HG03103 (cell line): Measurements from ENCODE around the gene LECT2.

Experiments used
- ATAC-seq: cut with Tn5 transposase; IDR thresholded peaks from one replicate; pipeline ENCODE4 v1.9.1; 2021; ENCODE audit warnings: low read depth; ENCODE audit not compliant: unreplicated experiment

The LECT2 gene

DNA sequence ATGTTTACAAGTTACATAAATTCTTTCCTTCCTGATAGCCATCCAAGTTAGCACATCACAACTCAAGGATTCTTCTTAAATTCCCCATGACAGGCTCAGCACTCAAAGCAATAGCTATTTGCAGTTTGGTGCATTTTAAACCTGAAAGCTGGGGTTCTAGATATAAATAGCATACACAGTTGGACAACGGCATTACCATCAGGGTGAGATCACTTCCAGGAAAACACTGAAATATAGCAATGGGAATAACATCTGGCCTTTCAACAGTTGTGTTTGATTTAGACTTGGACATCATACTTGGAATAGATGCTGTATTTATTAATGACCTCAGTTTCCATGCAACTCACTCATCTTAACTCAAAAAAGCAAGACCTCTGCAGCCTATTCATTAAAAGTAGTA, 24.7 kb upstream of the LECT2 start:
- ATAC-seq: no peak

GRCh38 chr5:135978993-135979392, 24.2 kb upstream of the LECT2 start:
- ATAC-seq: no peak

DNA sequence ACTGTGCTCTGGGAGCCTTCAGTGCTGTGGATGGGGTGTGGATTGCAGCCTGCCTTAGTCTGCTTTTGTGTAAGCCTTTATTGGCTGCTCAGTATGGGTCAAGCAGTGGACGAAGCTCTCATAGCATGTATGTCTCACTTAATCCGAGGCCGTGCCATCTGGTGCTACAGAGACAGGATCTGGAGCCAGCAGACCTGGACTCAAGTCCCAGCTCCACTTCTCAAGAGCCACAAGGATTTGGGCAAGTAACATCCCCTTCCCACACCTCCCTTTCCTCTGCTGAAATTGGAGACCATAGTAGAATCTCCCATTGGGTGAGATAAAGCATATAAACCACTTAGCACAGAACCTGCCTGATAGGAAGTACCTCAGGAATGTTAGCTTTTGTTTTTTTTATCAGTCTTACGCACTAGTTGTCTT, 23.4 kb upstream of the LECT2 start:
- ATAC-seq: no peak

DNA sequence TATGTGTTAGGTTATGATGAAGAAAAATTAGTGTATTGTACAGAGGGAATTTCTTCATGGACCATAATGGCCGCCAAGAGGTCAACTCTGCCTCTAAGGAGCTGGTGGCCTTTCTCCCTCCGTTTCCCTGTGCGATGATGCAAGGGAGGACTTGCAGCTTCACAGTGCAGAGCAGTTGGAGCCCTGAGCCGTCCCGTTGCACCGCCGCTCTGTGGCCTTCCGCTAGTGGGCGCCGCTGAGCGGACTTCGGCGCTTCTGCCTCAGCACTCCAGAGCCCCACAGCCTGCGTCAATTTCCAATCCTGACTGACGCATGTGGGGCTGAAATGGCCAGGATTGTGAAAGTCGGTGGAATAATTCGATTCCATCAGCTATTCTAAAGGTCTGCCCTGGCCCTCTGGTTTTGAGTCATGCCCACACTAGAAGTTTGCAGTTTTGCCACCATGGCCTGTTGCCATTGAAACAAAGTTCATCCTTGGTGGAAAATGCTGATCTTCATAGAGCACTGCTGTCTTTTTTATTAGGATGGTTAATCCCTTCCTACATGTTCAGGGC, 22.7 kb upstream of the LECT2 start:
- peak; percentile 86 for ATAC-seq

- no peak for ATAC-seq
These were observed 21.4 kb upstream of the LECT2 start for GRCh38 chr5:135976216-135976615.

GRCh38 chr5:135975122-135975521, 20.3 kb upstream of the LECT2 start:
- ATAC-seq: no peak

DNA sequence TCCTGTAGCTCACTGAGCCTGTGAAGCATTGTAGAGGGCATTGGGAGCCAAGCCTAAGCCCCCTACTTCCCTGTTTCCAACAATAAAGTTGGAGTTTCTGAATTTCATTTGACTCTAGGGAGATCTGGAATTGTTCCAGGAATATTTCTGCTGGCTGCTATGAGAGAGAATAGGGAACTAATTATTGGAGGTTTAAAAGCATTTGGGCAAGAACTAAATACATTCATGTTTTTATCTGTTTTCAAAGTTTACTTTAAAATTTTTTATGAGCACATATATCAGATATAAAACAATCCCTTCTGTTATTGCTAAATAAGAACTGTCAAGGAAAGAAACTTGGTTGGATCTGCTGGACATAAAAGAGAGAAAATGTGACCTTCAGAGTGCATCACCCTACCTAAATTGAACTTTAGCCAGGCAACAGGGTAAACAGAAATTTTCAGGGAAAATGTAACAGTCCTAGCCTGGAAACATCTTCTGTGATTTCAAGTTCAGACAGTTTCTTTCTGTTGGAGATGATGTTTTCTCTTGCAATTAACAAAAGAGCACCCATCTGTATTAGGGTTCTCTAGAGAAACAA, 19.3 kb upstream of the LECT2 start:
- ATAC-seq: no peak

- no peak for ATAC-seq
These were observed 18.7 kb upstream of the LECT2 start for GRCh38 chr5:135973323-135974020.

GRCh38 chr5:135971701-135972100, 16.9 kb upstream of the LECT2 start:
- no peak for ATAC-seq

DNA sequence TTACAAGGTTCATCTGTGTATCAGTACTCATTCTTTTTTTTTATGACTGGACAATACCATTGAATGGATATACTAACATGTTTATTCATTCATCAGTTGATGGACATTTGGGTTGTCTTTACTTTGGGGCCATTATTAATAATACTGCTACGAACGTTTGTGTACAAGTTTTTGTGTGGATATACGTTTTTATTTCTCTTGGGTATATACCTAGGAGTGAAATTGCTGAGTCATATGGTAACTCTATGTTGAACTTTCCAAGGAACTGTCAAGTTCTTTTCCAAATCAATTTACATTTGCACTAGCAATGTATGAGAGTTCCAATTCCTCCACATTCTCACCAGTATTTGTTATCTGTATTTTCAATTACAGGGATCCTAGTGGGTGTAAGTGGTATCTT, 12.0 kb upstream of the LECT2 start:
- ATAC-seq: no peak

- no peak for ATAC-seq
These were observed 11.4 kb upstream of the LECT2 start for GRCh38 chr5:135966165-135966564.

- ATAC-seq: no peak
These were observed 10.7 kb upstream of the LECT2 start for GRCh38 chr5:135965504-135965903.

DNA sequence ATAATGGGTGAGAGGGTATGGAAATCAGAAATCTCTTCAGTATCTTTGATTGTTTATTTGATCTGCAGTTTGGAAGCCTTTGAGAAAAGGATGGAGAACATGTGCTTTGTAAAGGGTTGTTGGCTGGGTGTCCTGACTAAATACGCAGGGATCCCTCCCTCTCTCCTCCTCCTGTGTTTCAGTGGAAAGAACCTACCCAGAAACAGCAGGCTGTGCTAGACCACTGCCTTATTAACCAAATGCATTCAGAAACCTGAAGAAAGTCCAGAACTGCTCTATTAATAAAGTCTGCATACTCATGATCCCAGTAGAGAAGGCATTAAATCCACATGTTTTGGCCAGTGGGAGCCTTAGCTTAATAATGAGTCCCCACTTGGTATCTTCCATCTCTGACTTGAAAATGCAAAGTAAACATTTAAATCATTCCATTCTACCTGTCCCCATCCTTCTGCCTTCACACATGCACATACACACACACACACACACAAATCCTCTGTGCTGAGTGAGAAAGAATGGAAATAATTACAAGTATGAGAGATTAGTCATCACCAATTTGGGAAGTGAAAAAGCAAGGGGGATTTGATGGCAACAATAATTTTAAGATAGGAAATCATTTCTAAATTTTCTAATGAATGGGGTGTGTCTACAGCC, 10.0 kb upstream of the LECT2 start:
- ATAC-seq: no peak

GRCh38 chr5:135955525-135955924, 742 bp upstream of the LECT2 start:
- ATAC-seq: no peak

DNA sequence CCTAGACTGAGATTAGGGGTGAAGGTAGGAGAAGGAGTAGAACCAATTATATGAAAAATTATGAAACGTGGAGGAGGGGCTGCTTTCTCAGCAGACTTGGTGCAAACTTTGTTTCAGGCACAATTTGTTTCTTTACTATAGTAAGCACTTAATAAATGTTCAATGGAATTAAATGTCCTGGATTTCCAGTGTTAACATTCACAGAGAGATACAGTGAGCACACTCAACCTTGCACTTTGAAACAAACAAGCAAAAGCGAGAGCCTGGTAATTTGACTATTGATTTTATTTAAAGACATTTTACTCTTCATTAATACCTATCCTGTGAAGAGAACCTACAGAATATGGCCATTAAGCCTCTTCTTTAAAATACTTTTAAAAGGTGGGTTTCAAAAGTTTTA, 933 bp downstream of the LECT2 start:
- ATAC-seq: no peak

GRCh38 chr5:135952683-135953082, 2.1 kb downstream of the LECT2 start:
- no peak for ATAC-seq

GRCh38 chr5:135951807-135952206, 3.0 kb downstream of the LECT2 start:
- no peak for ATAC-seq

DNA sequence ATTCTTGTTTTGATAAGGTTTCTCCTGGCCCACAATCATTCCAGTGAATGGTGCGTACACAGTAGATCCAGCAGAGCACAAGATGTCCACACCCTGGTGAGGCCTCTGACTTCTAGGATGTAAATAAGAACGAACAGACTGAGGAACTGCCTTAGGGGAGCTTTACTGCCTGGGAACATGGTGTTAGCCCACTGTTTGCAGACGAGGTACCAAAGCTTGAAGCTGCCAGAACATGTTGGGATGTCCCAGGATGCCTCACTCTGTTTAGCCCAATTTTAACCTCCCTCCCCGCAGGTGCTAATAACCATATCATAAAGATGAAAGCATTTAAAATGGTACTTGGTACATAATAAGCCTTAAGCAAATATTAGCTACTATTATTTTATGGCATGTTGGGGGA, 3.5 kb downstream of the LECT2 start:
- no peak for ATAC-seq

DNA sequence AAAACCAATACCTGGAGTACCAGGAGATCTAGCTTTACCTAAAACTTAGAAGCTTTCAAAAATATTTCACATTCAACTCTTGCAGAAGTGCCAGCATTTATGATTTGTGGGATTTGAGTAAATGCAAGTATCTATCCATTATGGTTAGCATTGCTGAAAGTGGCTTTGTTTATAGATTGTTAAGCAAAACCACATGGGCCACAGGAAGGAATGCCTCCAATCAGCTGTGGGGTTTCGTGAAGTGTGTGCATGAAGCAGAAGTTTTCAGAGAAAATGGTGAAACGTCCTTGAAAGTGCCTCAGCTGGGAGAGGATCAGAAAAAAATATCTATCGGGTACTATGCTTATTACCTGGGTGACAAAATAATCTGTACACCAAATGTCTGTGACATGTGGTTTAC, 4.2 kb downstream of the LECT2 start:
- ATAC-seq: no peak

- no peak for ATAC-seq
These were observed 9.7 kb downstream of the LECT2 start for GRCh38 chr5:135944967-135945560.

- ATAC-seq: no peak
These were observed 10.2 kb downstream of the LECT2 start for GRCh38 chr5:135944564-135944963.
